NCI-H1417 (cell line): Measurements from ENCODE around the gene TRAK1.
"Not testable (repeated sequence)": the region's sequence is repeated elsewhere in the genome, so short reads cannot be mapped to it uniquely, and the experiment has no call there.

Source experiments
- DNase-seq, 3 experiments: peaks; one replicate each; lab custom pipeline; 2025; lab: John Stamatoyannopoulos, UW

Gene TRAK1, protein sequence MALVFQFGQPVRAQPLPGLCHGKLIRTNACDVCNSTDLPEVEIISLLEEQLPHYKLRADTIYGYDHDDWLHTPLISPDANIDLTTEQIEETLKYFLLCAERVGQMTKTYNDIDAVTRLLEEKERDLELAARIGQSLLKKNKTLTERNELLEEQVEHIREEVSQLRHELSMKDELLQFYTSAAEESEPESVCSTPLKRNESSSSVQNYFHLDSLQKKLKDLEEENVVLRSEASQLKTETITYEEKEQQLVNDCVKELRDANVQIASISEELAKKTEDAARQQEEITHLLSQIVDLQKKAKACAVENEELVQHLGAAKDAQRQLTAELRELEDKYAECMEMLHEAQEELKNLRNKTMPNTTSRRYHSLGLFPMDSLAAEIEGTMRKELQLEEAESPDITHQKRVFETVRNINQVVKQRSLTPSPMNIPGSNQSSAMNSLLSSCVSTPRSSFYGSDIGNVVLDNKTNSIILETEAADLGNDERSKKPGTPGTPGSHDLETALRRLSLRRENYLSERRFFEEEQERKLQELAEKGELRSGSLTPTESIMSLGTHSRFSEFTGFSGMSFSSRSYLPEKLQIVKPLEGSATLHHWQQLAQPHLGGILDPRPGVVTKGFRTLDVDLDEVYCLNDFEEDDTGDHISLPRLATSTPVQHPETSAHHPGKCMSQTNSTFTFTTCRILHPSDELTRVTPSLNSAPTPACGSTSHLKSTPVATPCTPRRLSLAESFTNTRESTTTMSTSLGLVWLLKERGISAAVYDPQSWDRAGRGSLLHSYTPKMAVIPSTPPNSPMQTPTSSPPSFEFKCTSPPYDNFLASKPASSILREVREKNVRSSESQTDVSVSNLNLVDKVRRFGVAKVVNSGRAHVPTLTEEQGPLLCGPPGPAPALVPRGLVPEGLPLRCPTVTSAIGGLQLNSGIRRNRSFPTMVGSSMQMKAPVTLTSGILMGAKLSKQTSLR

DNA sequence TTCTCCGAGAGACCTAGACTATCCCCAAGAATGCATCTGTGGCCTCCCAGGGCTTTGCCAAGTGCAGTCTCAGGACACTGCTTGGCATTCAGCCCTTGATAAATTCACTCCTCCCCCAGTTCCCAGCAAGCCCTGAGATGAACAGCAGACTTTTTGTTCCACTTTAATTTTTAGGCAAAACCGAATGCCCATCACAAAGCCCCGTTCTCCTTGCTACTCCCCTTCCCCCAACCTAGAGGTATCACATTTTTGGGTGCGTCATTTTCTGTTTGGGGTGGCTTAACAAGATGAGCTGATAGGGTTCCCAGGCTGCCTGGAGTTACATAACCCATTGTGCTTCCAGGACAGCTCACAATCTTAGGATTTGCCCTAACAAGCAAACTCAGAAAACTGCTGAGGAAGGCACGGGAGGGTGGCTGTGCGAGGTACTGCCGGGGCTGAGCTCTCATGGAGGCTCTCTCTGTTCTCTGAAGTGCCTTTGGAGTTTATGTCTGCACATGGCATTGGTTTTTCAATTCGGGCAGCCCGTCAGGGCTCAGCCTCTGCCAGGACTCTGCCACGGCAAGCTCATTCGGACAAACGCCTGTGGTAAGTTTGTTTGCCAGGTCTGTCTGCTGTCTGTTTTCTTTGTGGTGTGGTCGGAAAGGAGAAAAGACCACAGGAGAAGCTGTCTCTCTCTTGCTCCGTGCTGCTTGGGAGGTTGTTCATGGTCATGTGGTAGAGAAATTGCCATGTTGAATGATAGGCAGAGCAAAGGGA, at the start of gene TRAK1:
TSS of gene TRAK1 (plus strand) at position 385 of the 759 bp plus-strand sequence. CDS start at position 498, 113 bp downstream.
- DNase-seq = no peak

DNA sequence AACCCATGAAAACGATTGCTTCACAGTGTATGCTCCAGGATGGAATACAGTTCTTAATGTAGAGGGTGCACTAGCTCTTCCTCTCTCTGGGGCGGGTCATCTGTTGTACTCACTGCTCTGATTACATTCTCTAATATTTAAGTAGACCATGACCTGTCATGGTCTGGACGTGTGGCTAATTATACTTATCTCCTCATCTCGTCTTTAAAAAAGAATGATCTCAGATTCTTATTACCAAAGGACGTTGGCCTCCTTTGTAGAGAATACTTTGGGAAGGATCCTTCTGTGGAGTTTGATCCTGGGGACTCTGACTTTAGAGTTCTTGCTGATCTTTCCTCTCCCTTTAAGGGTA, 48.4 kb upstream of the TRAK1 start:
- no peak for DNase-seq

GRCh38 chr3:42043099-42043813, 47.9 kb upstream of the TRAK1 start:
- DNase-seq = peak in 2 of 3 experiments; percentile 72 to 91

GRCh38 chr3:42045708-42046243, 45.4 kb upstream of the TRAK1 start:
- DNase-seq = no peak

DNA sequence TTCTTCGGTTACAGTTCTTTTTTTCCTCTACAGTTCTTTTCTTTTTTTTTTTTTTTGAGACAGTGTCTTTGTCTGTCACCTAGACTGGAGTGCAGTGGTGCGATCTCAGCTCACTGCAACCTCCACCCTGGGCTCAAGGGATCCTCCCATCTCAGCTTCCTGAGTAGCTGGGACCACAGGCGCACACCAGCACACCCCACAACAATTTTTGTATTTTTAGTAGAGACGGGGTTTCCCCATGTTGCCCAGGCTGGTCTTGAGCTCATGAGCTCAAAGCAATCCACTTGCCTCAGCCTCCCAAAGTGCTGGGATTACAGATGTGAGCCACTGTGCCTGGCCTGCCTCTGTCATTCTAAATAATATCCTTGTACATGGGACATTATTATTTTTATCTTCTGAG, 42.6 kb upstream of the TRAK1 start:
- DNase-seq = not testable (repeated sequence)

DNA sequence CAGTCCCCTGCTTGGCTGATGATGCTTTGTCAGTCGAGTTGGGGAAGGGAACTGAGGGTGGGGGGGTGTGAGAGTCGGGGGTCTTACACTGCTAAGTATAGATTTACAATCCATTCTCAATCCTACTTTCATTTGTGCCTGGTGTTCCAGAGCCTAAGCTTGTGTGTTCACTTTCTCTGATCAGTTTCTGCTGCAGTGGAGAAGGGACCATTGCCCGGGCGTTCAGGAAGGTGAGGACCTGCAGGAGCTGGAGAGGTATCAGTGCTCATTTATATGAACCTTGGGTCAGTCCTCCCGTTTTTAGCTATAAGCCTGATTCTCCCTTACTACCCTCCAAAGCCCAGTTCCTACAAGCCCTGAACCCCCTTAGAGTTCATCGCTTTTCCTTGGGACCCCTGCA, 41.0 kb upstream of the TRAK1 start:
- DNase-seq = no peak

- DNase-seq = no peak
Observed at GRCh38 chr3:42051384-42052131, 39.6 kb upstream of the TRAK1 start.

GRCh38 chr3:42052132-42052483, 39.0 kb upstream of the TRAK1 start:
- no peak for DNase-seq

DNA sequence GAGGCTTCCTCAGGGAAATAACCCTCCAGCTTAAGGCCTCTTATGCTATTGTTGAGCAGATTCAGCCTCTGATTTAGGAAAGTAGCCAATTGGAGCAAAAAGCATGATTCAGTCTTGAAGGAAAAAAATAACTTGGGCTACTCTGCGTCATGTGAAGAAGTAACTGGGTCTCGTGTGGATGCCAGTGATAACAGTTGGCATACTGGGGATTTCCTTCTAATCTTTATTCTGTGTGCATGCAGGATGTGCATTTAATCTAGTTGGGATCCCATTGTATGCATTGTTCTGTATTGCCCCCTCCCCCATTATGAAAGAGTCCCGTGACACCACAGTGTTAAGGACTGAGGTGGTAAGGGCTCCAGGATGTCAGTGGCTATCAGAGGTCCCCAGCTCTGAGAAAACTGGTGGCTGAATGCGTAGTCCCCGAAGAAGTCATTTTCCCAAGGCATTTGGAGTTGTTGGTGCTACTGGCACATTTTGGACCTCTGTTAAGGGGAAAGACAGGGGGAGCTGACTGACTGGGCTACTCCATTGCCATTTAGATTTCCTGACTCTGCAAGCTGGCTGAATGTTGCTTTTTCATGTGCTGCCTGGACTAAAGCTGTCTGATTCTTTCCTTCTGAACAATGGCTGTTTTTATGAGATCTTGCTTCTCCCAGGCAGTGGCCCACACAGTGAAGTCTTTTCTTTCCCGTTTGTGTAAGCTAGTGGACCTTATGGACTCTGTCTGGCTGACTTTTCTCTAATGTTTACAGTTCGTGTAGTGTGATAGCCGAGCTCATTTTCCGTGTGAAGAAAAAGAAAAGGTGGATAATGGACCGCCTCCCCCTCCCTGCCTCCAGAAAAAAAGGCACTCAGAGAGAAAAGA, 38.4 kb upstream of the TRAK1 start:
- no peak for DNase-seq

- DNase-seq = no peak
Observed at GRCh38 chr3:42053476-42053875, 37.7 kb upstream of the TRAK1 start.

- DNase-seq = no peak
Observed at GRCh38 chr3:42055291-42055690, 35.9 kb upstream of the TRAK1 start.

- DNase-seq = peak in 1 of 3 experiments; percentile 1
Observed at GRCh38 chr3:42056840-42057239, 34.3 kb upstream of the TRAK1 start.

DNA sequence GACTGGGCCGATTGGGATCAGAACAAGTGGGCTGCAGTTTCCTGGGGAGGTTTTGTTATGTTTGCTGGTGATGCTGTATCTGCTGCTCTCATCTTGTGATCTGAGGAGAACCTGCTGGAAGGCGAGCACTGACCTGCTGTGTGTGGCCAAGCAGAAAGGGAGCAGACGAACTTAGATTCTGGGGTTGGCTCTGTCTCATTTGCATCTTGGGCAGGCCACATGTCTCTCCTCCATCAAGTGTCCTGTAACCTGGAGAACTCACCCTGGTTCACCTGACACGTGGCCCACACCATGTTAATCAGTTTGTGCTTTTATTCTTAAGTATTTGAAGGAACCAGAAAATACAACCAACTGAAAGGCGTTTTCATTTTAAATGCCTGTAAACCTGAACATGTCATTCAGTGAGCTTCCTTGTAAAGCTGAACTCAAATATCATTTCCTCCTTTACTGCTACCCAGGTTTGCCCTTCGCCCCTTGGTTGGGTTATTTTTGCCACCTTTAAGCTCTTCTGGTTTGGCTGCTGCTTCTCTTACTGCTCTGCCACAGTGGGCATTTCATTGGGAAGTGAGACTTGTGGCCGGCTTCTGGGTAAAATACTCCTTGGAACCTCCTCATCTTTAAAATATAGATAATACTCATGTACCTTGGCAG, 33.5 kb upstream of the TRAK1 start:
- no peak for DNase-seq

DNA sequence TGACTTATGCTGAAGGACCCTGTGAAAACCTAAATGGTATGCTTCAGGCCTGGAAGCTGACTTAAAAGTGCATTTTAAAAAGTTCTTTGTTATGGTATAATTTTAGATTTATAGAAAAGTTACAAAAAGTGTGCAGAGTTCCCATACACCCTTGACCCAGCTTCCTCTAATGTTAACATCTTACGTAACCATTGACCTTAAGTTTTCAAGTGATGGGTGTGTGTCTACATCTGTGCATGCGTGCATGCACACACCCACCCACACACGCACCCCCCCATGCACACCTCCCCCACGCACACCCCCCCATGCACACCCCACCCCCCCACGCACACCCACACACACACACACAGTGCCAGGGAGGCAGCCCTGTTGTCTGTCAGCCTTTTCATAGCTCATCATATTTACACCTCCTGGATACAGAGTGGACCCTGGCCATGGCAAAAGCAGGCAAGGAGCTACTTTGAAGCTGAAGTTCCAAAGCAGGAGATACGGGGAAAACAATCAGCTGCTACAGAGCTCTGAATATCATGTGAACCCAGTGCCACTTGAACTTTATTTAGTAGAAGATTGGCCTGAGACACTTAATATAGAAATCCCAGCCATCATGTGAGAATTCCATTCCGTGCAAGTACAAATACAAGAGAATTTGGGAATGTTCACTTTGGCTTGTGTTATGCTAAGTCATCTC, 30.0 kb upstream of the TRAK1 start:
- no peak for DNase-seq

DNA sequence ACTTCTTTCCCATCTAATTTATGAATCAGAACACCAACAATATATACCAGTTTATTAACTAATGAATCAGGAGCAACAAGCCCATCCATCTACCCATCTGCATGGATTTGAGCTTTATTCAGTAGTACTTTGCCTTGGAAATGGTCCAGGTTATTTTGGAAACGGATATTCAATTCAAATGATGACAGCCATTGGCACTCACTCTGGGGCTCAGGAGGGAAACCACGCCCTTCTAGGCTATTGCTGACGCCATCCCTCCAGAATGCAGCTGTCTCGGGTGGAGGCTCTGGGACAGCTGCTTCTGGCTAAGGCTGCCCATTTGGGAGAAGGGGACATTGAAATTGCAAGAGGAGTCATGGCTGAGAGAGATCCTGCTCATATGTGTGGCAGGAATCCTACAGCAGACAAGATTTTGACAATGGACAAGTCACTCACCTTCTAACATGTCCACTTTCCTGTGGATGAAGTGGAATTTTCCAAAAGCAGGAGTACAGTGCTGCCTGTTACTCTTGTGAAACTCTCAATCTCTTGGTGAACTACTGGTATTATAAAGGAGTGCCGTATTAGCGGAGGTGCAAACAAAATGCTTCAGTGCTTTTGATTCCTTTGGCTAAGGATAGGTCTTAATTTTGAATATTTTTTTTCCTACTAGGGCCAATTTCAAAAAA, 29.3 kb upstream of the TRAK1 start:
- no peak for DNase-seq

GRCh38 chr3:42062464-42062863, 28.7 kb upstream of the TRAK1 start:
- no peak for DNase-seq

GRCh38 chr3:42063888-42064287, 27.3 kb upstream of the TRAK1 start:
- no peak for DNase-seq
